HepG2 (cell line): ENCODE data around the gene RGS14. TPM values are rescaled to one million over a fixed set of nuclear protein-coding genes. Genes with fewer than 3 reads are reported as not detected.

ENCODE experiments used
- ATAC-seq: fragments of 200-7000 bp; cut with Tn5 transposase; 3 replicates; pipeline ENCODE4 v1.9.1; 2020; ENCODE audit warnings: mild to moderate bottlenecking, moderate library complexity
- BruUV-seq: library from RNA; stranded (reverse); fragments of 400-500 nt; replicated peaks from 2 replicates; lab custom pipeline; 2021; lab: Mats Ljungman, UMichigan
- CTCF ChIA-PET: fragments of 300-600 bp; formaldehyde crosslinking; extraction: SDS; loops from one replicate; lab custom pipeline; 2021; ENCODE audit warnings: low total read pairs, inconsistent platforms, low intra/inter-chr PET ratio; lab: Yijun Ruan, JAX
- POLR2A ChIA-PET: fragments of 350-600 bp; sonication (Branson Sonifier 250); formaldehyde crosslinking; loops from one replicate; lab custom pipeline; 2020; ENCODE audit warnings: antibody characterized with exemption, inconsistent platforms; lab: Yijun Ruan, JAX
- DNase-seq: peaks from one replicate; pipeline ENCODE4 v3.0.0-alpha.2; 2015; ENCODE audit warnings: low spot score
- FAIRE-seq: peaks from 3 replicates; lab custom pipeline; 2011; peaks lifted over from hg19 to GRCh38; lab: Jason Lieb, UNC
- H2AFZ ChIP-seq: one replicate; pipeline ENCODE4 v1.6.1; 2011; ENCODE audit warnings: low read length, inconsistent platforms
- H3K27ac ChIP-seq: fragments of 300-600 bp; 3 replicates; pipeline ENCODE4 v1.8.0; 2011; ENCODE audit warnings: mixed run types, mild to moderate bottlenecking, mixed read lengths, low read length, inconsistent platforms; ENCODE audit not compliant: insufficient read depth; ENCODE audit errors: extremely low read length
- H3K27me3 ChIP-seq, 2 experiments: fragments of 200-600 bp in 1 of 2; 2 replicates in 1 of 2; 3 replicates in 1 of 2; pipeline versions ENCODE4 v1.6.0 to v1.8.0; 2011; ENCODE audit warnings: low read length in 2 of 2, mild to moderate bottlenecking in 2 of 2, moderate library complexity in 2 of 2, inconsistent platforms in 1 of 2; ENCODE audit not compliant: insufficient read depth in 2 of 2, control insufficient read depth in 1 of 2
- H3K36me3 ChIP-seq, 2 experiments: fragments of 200-600 bp in 1 of 2; replicated peaks in 1 of 2; 2 replicates in 1 of 2; 3 replicates in 1 of 2; pipeline versions ENCODE4 v1.5.1 to v1.8.0; 2011; ENCODE audit warnings: low read length in 2 of 2, inconsistent platforms in 1 of 2; ENCODE audit not compliant: insufficient read depth in 2 of 2, control insufficient read depth in 1 of 2
- H3K4me1 ChIP-seq: 2 replicates; pipeline ENCODE4 v1.5.1; 2012; ENCODE audit warnings: low read length, inconsistent platforms; ENCODE audit not compliant: insufficient read depth
- H3K4me2 ChIP-seq: 2 replicates; pipeline ENCODE4 v1.6.0; 2011; ENCODE audit warnings: low read depth, low read length, inconsistent platforms
- H3K4me3 ChIP-seq, 3 experiments: fragments of 200-600 bp in 1 of 3; sonication (generic), shearing (Covaris generic) in 1 of 3; replicated peaks in 1 of 3; 2 replicates each; pipeline ENCODE4 v1.5.1; 2011 to 2016; ENCODE audit warnings: low read length in 3 of 3, inconsistent platforms in 2 of 3, low read depth in 2 of 3, mild to moderate bottlenecking in 2 of 3, control low read depth in 1 of 3, mixed read lengths in 1 of 3; ENCODE audit not compliant: insufficient read depth in 1 of 3
- H3K79me2 ChIP-seq: one replicate; pipeline ENCODE4 v1.6.1; 2011; ENCODE audit warnings: low read length, inconsistent platforms; ENCODE audit not compliant: insufficient read depth
- H3K9ac ChIP-seq: 2 replicates; pipeline ENCODE4 v1.6.0; 2011; ENCODE audit warnings: mild to moderate bottlenecking, low read depth, low read length, inconsistent platforms; ENCODE audit not compliant: insufficient read depth
- H3K9me3 ChIP-seq: 2 replicates; pipeline ENCODE4 v1.5.1; 2012; ENCODE audit warnings: mild to moderate bottlenecking, low read length
- H4K20me1 ChIP-seq: 2 replicates; pipeline ENCODE4 v1.6.0; 2011; ENCODE audit warnings: inconsistent platforms, mild to moderate bottlenecking, low read length, moderate library complexity; ENCODE audit not compliant: insufficient read depth
- AGO2 ChIP-seq: fragments of 200-400 bp; formaldehyde crosslinking; optimal IDR thresholded peaks from 2 replicates; pipeline ENCODE3; 2017; ENCODE audit warnings: mild to moderate bottlenecking, low read depth, low read length, moderate library complexity
- BRD4 ChIP-seq: sonication (generic); formaldehyde crosslinking; IDR thresholded peaks from 2 replicates; pipeline ENCODE4 v1.4.0; 2020; ENCODE audit warnings: missing genetic modification reagents
- FUBP1 ChIP-seq: sonication (generic); formaldehyde crosslinking; IDR thresholded peaks from 2 replicates; pipeline ENCODE4 v1.5.1; 2020; ENCODE audit warnings: missing genetic modification reagents, mild to moderate bottlenecking, borderline replicate concordance
- GABPA ChIP-seq, 2 experiments: IDR thresholded peaks; 2 replicates each; pipeline ENCODE4 v1.6.1; 2011 to 2016; ENCODE audit warnings: low read depth in 2 of 2, low read length in 1 of 2, missing biosample characterization in 1 of 2, missing genetic modification characterization in 1 of 2
- HNRNPL ChIP-seq: fragments of 200-400 bp; formaldehyde crosslinking; IDR thresholded peaks from 2 replicates; pipeline ENCODE4 v1.6.1; 2017; ENCODE audit warnings: mild to moderate bottlenecking, low read depth, low read length
- RBFOX2 ChIP-seq: fragments of 200-400 bp; formaldehyde crosslinking; IDR thresholded peaks from 2 replicates; pipeline ENCODE4 v1.6.1; 2017; ENCODE audit warnings: low read depth, mild to moderate bottlenecking, low read length
- ZNF615 ChIP-seq: sonication (generic); formaldehyde crosslinking; IDR thresholded peaks from 2 replicates; pipeline ENCODE4 v1.5.0; 2020; ENCODE audit warnings: mild to moderate bottlenecking, missing genetic modification reagents, borderline replicate concordance
- WGBS: methylation state at CpG from one replicate; pipeline ENCODE4 v1.1.6; 2017; ENCODE audit warnings: low lambda C conversion rate; 5-methylcytosine and 5-hydroxymethylcytosine counted together
- in situ Hi-C: cut with HindIII; loops from 2 replicates; pipeline ENCODE4 v1.10.0; 2017; ENCODE audit warnings: low pct_unique_long_range_greater_than_20kb; ENCODE audit not compliant: extremely low pct_ligation_motif_present
- intact Hi-C: fragments of 100-400 bp; cut with micrococcal nuclease; formaldehyde crosslinking; loops from one replicate; pipeline ENCODE4 v1.10.0; 2022; ENCODE audit not compliant: unreplicated experiment
- polyA plus RNA-seq, 8 experiments: library from polyadenylated mRNA; depleted of rRNA in 3 of 8; stranded (reverse) in 7 of 8; unstranded in 1 of 8; fragments of >200 nt; fragmentation: Illumina TruSeq in 4 of 8; extraction: Trizol in 4 of 8; gene quantifications; 2 replicates each; pipeline versions ENCODE4 v1.2.1 to v1.2.3, GENCODE V29; 2011 to 2016; ENCODE audit warnings: low read depth in 4 of 8, missing spikeins in 1 of 8, mixed read lengths in 1 of 8; ENCODE audit not compliant: insufficient read depth in 1 of 8
- total RNA-seq, 5 experiments: library from RNA; depleted of rRNA; stranded (reverse); fragments of >200 nt; fragmentation: Illumina TruSeq; extraction: Trizol; gene quantifications; 2 replicates each; pipeline ENCODE4 v1.2.3, GENCODE V29; 2016; ENCODE audit warnings: low read depth in 1 of 5

RGS14 gene
- total and polyA plus RNA-seq, 2 of the 13 experiments (the other 11 are each of a cell fraction or from before 2014, with no cell fraction given), result 11.1 to 17.2 TPM

GRCh38 chr5:177372034-177372896 is 14.5 kb downstream of the RGS14 start:
- Histone ChIP-seq H3K4me1 (peaks cover 74% of the 10 kb centered on the region), H3K9ac (peak overlapping the region; percentile 92), H3K4me2 (peak overlapping the region; percentile 100), H2AFZ (no peak overlapping the region), H3K79me2 (peaks cover 8% of the 10 kb centered on the region), H3K9me3 (no peaks in the 10 kb centered on the region), H3K27ac (no peak overlapping the region), H3K36me3 (0 out of 5 replicates have a peak, but pooled peaks cover 0 to 4% of the 10 kb centered on the region in 2 experiments), H3K27me3 (no peaks in the 10 kb centered on the region; a peak in 1 of 5 replicates), H4K20me1 (no peaks in the 10 kb centered on the region), H3K4me3 (peak overlapping the region in 2 of 3 experiments; percentile 74 to 92; a peak in 4 of 6 replicates)
- TF ChIP-seq HNRNPL (peak; percentile 82), ZNF615 (CRISPR knock-in tag) (no peak), RBFOX2 (peak; percentile 39; the same call in 1 of the 2 replicates), AGO2 (peak; percentile 61), BRD4 (CRISPR knock-in tag) (no peak), FUBP1 (no peak), GABPA (IDR thresholded peaks at IDR 0.05; ENCODE audit: low read depth, low read length) (no peak), GABPA (CRISPR knock-in tag; IDR thresholded peaks at IDR 0.05; ENCODE audit: low read depth) (peak; percentile 47; the same call in 1 of the 2 replicates)
- no peak for DNase-seq
- in situ Hi-C loops (loop anchor here (25.0 kb wide), 1 partner anchor 835 kb away; the partner anchor contains the start of genes CDHR2 and RNF44), intact Hi-C loops (no loop called here)
- no peak for ATAC-seq
- WGBS, result 100% methylated on average over 2 of the region's 12 CpGs
- CTCF ChIA-PET, result interaction anchor here (2.0 kb wide), 1 partner anchor 18 kb away, joined by 19 read pairs; no protein-coding TSS in a partner anchor
- BruUV-seq, result no TSS peak
- POLR2A ChIA-PET, result interaction anchor here (1.3 to 4.7 kb wide), 6 partner anchors 11 to 83 kb away, joined by 5 to 84 read pairs (median 16); partner anchors contain the start of genes F12, LMAN2 and SLC34A1
- no peak for FAIRE-seq
